CD4-positive, alpha-beta T cell treated with Interleukin-4 for 4 hours (primary cell): ENCODE results near the gene COL6A3.
"Not testable (repeated sequence)": the region's sequence is repeated elsewhere in the genome, so short reads cannot be mapped to it uniquely, and the experiment has no call there.

Source experiments
- DNase-seq: peaks from one replicate; pipeline ENCODE4 v3.0.0-alpha.2; 2020

Gene COL6A3

DNA sequence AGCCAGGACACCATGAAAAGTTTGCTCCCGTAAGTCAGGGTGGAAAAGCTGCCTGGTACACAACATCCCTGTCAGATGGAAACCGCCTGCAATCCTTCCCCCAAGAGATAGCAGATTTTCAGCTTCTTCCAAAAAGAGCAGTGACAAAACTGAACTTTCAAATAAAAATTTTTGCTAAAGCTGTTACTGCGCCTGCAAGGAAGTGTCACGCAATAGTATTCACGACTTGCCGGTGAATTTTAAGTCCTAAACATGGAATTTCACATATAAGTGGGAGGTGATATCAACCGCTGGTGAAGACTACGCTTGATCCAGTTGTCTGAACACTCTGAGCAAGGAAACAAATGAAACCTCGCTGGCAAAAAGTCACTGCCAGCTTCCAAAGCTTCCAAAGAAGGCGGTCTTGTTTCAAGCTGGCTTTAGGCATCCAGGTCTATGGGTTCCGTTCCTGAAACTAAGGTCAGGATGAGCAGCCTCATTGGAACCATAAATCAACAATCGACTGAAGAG is 2.8 kb downstream of the COL6A3 start:
- DNase-seq: no peak

DNA sequence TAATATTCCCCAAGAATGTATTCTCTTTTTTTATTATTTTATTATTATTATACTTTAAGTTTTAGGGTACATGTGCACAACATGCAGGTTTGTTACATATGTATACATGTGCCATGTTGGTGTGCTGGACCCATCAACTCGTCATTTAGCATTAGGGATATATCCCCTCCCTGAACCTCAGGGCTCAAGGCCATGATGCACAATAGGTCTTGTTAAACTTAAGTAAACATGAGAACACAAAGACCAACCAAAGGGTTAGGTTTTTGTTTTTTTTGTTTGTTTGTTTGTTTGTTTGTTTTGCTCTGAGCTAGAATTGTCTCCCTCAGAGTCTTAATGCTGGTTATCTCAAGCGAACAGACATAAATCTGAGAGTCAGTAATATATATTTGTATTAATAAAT is 4.7 kb downstream of the COL6A3 start:
- not testable (repeated sequence) for DNase-seq

- DNase-seq: no peak
These were observed 5.5 kb downstream of the COL6A3 start for GRCh38 chr2:237408335-237409000.

- no peak for DNase-seq
These were observed 6.3 kb downstream of the COL6A3 start for GRCh38 chr2:237407700-237408099.

DNA sequence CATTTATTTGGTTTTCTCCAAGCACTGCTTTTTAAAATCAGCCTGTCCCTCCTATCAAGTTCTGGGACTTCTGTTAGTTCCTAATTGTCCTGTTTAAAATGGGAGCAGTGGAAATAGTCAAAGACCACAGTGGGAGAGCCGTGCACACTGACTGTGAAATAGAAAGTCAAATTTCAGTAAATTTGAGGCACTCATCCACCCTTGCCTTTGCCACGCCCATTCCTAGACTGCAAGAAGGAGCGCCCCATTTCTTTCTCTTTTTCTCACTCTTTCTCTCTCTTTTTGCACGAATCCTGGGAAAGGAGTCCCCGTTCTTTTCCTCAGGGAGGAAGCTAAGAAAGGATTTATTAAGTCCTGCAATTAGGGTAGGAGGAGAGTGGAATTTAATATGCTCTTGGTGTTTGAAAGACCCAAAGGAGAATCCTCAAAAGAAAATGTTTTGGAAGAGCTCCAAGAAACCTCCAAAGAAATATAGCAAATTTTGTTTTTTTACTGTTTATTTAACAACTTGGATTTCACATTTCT is 7.5 kb downstream of the COL6A3 start:
- no peak for DNase-seq

GRCh38 chr2:237405605-237406004 is 8.4 kb downstream of the COL6A3 start:
- DNase-seq: no peak

DNA sequence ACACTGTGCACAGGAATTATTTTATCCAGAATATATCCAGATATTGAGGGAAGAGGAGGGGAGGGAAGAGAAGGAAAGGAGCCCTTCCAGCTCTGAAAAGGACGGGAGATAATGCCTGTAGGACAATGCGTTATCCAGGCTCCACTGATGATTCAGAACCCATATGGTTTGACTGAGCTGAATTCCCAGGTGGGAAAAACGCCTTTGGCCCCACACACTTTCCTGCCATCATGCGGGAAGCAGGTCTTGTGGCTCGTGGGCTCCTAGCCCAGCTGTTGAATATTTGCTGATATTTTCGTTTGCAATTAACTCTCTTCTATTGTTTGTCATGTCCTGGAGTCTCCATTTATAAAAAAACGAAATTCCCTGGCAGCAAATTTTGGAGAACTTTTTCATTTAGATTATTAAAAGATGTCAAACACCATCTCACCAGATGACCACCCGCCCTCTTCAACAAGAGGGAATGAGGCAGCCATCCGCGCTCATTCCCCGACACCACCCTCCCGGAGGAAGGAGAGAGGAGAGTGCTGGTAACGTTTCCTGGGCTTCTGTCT is 8.9 kb downstream of the COL6A3 start:
- DNase-seq: no peak

DNA sequence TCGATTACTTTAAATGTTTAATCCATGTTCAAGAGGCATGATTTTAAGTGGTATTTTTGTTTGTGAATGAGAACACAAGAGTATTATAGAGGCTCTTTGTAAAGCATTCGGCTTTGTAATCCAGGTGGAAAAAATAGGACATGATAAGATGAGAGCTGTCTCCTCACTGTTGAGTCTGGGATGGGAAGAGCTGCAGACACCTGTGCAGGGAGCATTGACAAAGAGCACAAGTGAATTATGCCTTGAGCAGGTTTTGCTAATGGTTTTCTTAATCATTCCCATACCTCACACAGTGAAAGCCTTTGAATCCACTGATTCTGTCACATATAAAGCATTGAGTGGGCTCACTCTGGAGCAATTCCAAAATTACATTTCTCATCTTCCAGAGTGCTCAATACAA is 9.6 kb downstream of the COL6A3 start:
- DNase-seq: no peak

DNA sequence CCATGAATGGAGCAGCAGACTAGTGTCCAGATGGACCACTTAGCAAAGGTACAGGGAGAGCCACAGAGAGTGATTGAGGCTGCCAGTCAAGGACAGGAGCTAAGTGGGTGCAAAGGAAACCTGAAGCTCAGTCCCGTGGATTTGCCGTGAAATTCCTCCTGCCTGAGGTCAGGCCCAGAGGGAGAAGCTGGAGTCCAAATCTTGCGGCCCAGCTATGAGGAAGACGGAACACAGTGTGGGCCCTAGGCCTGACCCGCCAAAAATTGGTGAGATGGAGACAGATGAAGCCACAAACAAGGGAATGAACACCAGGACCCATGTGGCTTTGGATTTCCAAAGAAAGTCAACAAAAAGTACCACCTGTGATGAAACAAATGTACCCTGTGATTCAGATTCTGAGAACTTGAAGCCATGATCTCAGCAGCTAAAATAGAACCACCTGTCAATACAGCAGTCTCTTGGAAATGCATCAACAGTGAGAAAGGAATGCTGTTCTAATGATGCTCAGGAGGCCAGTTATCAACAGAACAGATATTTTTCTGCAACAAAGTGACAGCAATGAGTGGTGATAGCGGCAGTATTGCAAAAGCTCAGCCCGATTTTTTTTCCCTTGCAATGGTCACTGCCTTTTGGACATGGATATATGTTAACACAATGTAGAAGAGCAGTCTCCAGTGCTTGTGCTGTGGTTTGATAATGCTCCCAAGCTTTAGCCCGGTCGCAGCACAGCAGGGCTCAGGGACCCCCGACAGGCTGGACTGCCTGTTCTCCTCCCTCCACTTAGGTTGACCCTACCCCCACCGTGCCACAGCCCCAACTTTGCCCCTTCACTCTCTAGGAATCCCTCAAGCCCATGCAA is 10.7 kb downstream of the COL6A3 start:
- no peak for DNase-seq

DNA sequence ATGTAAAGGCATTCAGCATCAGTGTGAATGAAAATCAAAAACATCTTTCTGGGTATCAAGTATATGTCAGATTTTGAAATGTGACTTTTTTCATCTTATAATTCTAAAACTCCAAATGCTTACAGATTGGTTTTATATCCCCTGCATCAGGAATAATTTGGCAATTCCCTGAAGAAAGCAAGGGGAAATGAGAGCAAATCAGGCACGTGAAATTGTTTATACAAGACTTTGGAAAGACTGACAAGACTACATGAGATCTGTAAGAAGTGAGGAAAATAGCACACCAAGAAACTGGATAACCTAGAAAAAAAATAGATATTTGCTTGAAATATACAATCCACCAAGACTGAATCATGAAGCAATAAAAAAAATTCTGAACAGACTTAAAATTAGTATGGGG is 13.8 kb downstream of the COL6A3 start:
- no peak for DNase-seq

GRCh38 chr2:237397072-237397471 is 16.9 kb downstream of the COL6A3 start:
- no peak for DNase-seq

- DNase-seq: no peak
These were observed 20.4 kb downstream of the COL6A3 start for GRCh38 chr2:237393523-237393922.

DNA sequence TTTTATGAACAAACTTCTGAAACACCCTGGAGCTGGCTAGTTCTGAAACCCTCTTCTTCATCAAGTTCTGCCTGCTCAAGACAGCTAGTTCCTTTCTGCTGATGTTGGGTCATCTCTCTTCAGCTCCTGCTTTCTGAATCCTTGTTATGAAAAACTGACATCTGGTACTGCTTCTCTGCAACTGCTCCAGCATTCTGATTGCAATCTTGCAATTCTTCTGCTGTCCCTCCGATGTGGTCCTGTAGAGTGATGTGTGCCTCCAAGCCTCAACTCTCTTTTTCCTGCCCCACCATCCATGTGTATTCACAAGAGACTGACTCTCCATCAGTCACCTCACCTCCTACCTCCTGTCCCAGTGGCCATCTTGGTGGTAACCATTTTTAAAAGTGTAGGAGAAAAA is 21.8 kb downstream of the COL6A3 start:
- DNase-seq: no peak

DNA sequence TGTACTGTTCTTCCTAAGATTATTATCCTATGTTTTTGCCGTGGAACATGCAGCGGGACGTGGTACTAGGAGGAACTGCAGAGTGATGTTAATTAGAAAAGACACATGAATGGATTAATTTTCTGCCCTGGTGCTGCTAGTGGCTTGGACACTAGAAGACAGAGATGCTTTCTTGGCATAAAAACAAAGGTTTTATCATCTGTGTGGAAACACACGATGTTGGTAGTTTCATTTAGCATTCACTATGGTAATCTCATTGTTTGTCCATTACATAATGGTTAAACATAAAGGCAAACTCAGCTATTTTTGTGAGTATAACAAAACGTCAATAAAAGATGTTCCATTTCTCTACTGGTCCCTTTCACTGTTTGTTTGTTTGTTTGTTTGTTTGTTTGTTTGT is 22.8 kb downstream of the COL6A3 start:
- DNase-seq: no peak

- no peak for DNase-seq
These were observed 23.7 kb downstream of the COL6A3 start for GRCh38 chr2:237390235-237390634.

GRCh38 chr2:237389831-237390230 is 24.1 kb downstream of the COL6A3 start:
- no peak for DNase-seq

GRCh38 chr2:237388036-237388435 is 25.9 kb downstream of the COL6A3 start:
- no peak for DNase-seq

- no peak for DNase-seq
These were observed 29.3 kb downstream of the COL6A3 start for GRCh38 chr2:237384672-237385020.

- no peak for DNase-seq
These were observed 29.8 kb downstream of the COL6A3 start for GRCh38 chr2:237383991-237384671.

DNA sequence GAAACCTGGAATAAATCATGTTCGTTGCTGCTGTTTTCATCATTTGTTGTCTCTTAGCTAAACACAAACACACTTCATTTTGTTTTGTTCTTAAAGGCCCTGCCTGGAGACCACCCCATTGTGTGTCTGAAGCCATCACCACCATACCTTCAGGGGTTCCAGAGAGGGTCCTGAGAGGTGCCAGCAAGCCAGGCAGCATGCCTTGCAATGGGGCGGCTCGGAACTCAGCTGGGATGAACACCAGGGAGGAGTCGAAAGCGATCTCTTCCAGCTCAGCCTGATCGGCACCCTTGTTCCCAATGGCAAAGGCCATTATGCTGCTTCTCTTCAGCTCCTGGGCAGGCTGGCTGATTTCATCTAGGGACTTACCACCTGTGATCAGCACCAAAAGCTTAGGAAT is 33.2 kb downstream of the COL6A3 start:
- DNase-seq: no peak

- DNase-seq: no peak
These were observed 34.3 kb downstream of the COL6A3 start for GRCh38 chr2:237379636-237380035.

- DNase-seq: no peak
These were observed 35.3 kb downstream of the COL6A3 start for GRCh38 chr2:237378650-237379049.
